ENCODE measurements around the gene KCP. TPM values are rescaled to one million over a fixed set of nuclear protein-coding genes. Genes with fewer than 3 reads are reported as not detected.
A peak's percentile ranks its signal among the peaks of the same experiment; 100 is the strongest.

KCP gene
- total and polyA plus RNA-seq, 10 of the 15 experiments (the other 5 are each of a cell fraction or from before 2014, with no cell fraction given), result 0.05 to 7.8 (median 2.5) TPM

DNA sequence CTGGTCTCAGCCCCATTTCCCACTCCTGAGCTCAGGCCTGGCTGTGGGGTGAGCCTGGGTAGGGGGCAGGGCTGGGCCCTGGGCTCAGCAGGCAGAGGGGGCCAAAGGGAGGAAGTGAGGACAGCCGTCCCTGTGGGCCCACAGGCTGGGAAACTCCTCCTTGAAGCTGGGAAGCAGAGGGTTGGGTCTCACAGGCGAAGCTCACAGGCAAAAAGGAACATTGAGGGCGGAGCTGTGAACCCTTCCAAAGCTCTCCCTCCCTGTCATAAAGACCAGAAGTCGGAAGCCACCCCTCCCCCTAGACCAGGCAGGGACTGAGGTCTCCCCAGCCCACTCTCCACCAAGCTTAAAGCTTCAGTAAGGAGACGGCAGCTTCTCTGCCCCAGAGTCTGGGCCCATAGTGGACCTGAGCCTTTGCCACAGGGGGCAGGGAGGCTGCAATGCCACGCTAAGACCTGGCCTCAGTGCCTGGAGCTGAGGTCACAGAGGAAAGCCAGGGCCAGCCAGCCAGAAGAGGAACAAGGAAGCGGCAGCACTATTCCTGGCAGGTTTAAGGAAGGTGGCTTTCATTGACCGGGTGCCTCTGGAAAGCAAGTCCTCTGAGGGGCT is 1.0 kb upstream of the KCP start:
- no peak overlapping the region for H3K27ac ChIP-seq (ENCODE audit: control insufficient read depth, insufficient read depth)
- no peak overlapping the region for H2AFZ ChIP-seq (ENCODE audit: control insufficient read depth, low read depth, low read length)
- H3K27me3 ChIP-seq (replicated peaks in 1 of 2; ENCODE audit: control insufficient read depth in 2 of 2, insufficient read depth in 2 of 2, low read length in 1 of 2), result no peaks in the 10 kb centered on the region
- no peaks in the 10 kb centered on the region for H4K20me1 ChIP-seq (ENCODE audit: control insufficient read depth, insufficient read depth)
- H3K4me2 ChIP-seq (ENCODE audit: control insufficient read depth, insufficient read depth), result no peak overlapping the region
- intact Hi-C loops (cut with micrococcal nuclease; ENCODE audit: unreplicated experiment), result no loop called here
- no TSS peak for BruUV-seq (replicated peaks)
- H3K4me3 ChIP-seq, result no peak overlapping the region
- FAIRE-seq (no peak), ATAC-seq (no peak), DNase-seq (ENCODE audit: low read depth, low spot score) (no peak)
- H3K9me3 ChIP-seq (replicated peaks; ENCODE audit: control insufficient read depth, insufficient read depth, low read length), result no peaks in the 10 kb centered on the region
- ChIA-PET SMC1A (ENCODE audit: uncharacterized antibody, unreplicated experiment) (interaction anchor here (0.6 to 2.4 kb wide), 16 partner anchors 10 to 210 kb away, joined by 3 to 11 read pairs (median 4); partner anchors contain the start of gene IRF5), RAD21 (ENCODE audit: unreplicated experiment) (interaction anchor here (1.1 to 2.4 kb wide), 5 partner anchors 22 to 180 kb away, joined by 3 to 14 read pairs (median 9); no protein-coding TSS in a partner anchor), CTCF (interaction anchor here (0.9 to 5.3 kb wide), 9 partner anchors 9 to 306 kb away, joined by 3 to 41 read pairs (median 4); no protein-coding TSS in a partner anchor), POLR2A (interaction anchor here (0.5 to 4.4 kb wide), 6 partner anchors 23 to 142 kb away, joined by 3 to 23 read pairs (median 5); partner anchors contain the start of gene IRF5)
- no peaks in the 10 kb centered on the region for H3K36me3 ChIP-seq (ENCODE audit: control insufficient read depth in 2 of 2, insufficient read depth in 2 of 2, low read length in 1 of 2)
- peaks cover 18% of the 10 kb centered on the region for H3K4me1 ChIP-seq (ENCODE audit: control insufficient read depth, insufficient read depth, low read length)
- H3K79me2 ChIP-seq (ENCODE audit: control insufficient read depth, insufficient read depth, low read length), result no peaks in the 10 kb centered on the region
- TF ChIP-seq PML (IDR thresholded peaks at IDR 0.05; ENCODE audit: low read length), result no peak
- no peak for TF ChIP-seq EP300 (IDR thresholded peaks at IDR 0.05; ENCODE audit: borderline replicate concordance in 1 of 2, control insufficient read depth in 1 of 2, low read depth in 2 of 2, low read length in 2 of 2)
- no peak for TF ChIP-seq NR2C2 (IDR thresholded peaks at IDR 0.05; ENCODE audit: borderline replicate concordance, control insufficient read depth, insufficient read length, low read depth)
- peak; percentile 14; the same call in 1 of the 2 replicates for TF ChIP-seq SPI1 (IDR thresholded peaks at IDR 0.05; ENCODE audit: borderline replicate concordance, insufficient read depth, low read depth, low read length)
- no peak overlapping the region for H3K9ac ChIP-seq (ENCODE audit: control insufficient read depth, insufficient read depth, low read length)
- 66% methylated on average over 8 of the region's 8 CpGs for whole genome bisulfite sequencing (ENCODE audit: insufficient coverage, insufficient replicate concordance, low lambda C conversion rate, missing lambda C conversion rate)
- in situ Hi-C loops (cut with MboI), result no loop called here

Data from GM12878 (cell line).